Bronchial epithelial cell (primary cell): ENCODE data around the gene LRP5. TPM values are rescaled to one million over a fixed set of nuclear protein-coding genes. Genes with fewer than 3 reads are reported as not detected.

Experiments used
- DNase-seq: peaks from one replicate; pipeline ENCODE4 v3.0.0-alpha.2; 2010; ENCODE audit warnings: low read depth
- FAIRE-seq: peaks from 2 replicates; lab custom pipeline; 2011; peaks lifted over from hg19 to GRCh38; lab: Jason Lieb, UNC
- H3K27me3 ChIP-seq: 2 replicates; pipeline ENCODE4 v1.5.1; 2011; ENCODE audit warnings: low read length; ENCODE audit not compliant: control insufficient read depth, insufficient read depth
- H3K36me3 ChIP-seq: 2 replicates; pipeline ENCODE4 v1.5.1; 2011; ENCODE audit warnings: low read length; ENCODE audit not compliant: control insufficient read depth, insufficient read depth
- H3K4me3 ChIP-seq: 2 replicates; pipeline ENCODE4 v1.5.1; 2011; ENCODE audit warnings: mild to moderate bottlenecking, low read depth, low read length, control low read depth
- CTCF ChIP-seq: IDR thresholded peaks from 2 replicates; pipeline ENCODE4 v1.5.1; 2011; ENCODE audit warnings: mild to moderate bottlenecking, moderate library complexity, low read length, control low read depth, inconsistent platforms; ENCODE audit not compliant: insufficient read depth, severe bottlenecking
- total RNA-seq: library from RNA; depleted of rRNA; stranded (reverse); fragments of >200 nt; gene quantifications from 2 replicates; pipeline ENCODE4 v1.2.1, GENCODE V29; 2014

Gene LRP5
- total RNA-seq, 1 donor from 2014 or later, result 21.6 TPM

GRCh38 chr11:68377389-68377795, 65.0 kb downstream of the LRP5 start:
- TF ChIP-seq CTCF, result no peak
- DNase-seq (no peak), FAIRE-seq (no peak)
- Histone ChIP-seq H3K27me3 (no peaks in the 10 kb centered on the region), H3K4me3 (no peak overlapping the region), H3K36me3 (no peaks in the 10 kb centered on the region)

- DNase-seq (no peak), FAIRE-seq (no peak)
- no peak for TF ChIP-seq CTCF
- no peak overlapping the region for H3K4me3 ChIP-seq
- no peaks in the 10 kb centered on the region for H3K36me3 ChIP-seq
- no peaks in the 10 kb centered on the region for H3K27me3 ChIP-seq
These were observed 66.8 kb downstream of the LRP5 start for GRCh38 chr11:68379206-68379605.

GRCh38 chr11:68380786-68381622, 68.6 kb downstream of the LRP5 start:
- TF ChIP-seq CTCF, result no peak
- peak; percentile 7 for FAIRE-seq
- H3K27me3 ChIP-seq, result no peaks in the 10 kb centered on the region
- no peaks in the 10 kb centered on the region for H3K36me3 ChIP-seq
- no peak overlapping the region for H3K4me3 ChIP-seq
- no peak for DNase-seq

GRCh38 chr11:68381716-68382115, 69.3 kb downstream of the LRP5 start:
- Histone ChIP-seq H3K27me3 (no peaks in the 10 kb centered on the region), H3K4me3 (no peak overlapping the region), H3K36me3 (peaks cover 4% of the 10 kb centered on the region)
- FAIRE-seq, result no peak
- no peak for DNase-seq
- TF ChIP-seq CTCF, result no peak

- no peak for DNase-seq
- TF ChIP-seq CTCF, result no peak
- Histone ChIP-seq H3K36me3 (peaks cover 4% of the 10 kb centered on the region), H3K4me3 (no peak overlapping the region), H3K27me3 (no peaks in the 10 kb centered on the region)
- no peak for FAIRE-seq
These were observed 70.1 kb downstream of the LRP5 start for GRCh38 chr11:68382358-68382998.
